DND-41 (cell line): ENCODE measurements around the gene GLS.
A peak's percentile ranks its signal among the peaks of the same experiment; 100 is the strongest.

ENCODE experiments used
- ATAC-seq: fragments of 200-7000 bp; cut with Tn5 transposase; 3 replicates; pipeline ENCODE4 v1.9.1; 2021; ENCODE audit warnings: low read depth; ENCODE audit not compliant: insufficient read depth
- DNase-seq: peaks from one replicate; pipeline ENCODE4 v3.0.0-alpha.2; 2020
- H2AFZ ChIP-seq: 2 replicates; pipeline ENCODE4 v1.6.0; 2012; ENCODE audit warnings: low read depth, low read length
- H3K27ac ChIP-seq: 2 replicates; pipeline ENCODE4 v1.5.1; 2012; ENCODE audit warnings: low read length, inconsistent platforms
- H3K27me3 ChIP-seq: fragments of 200-600 bp; sonication (generic); 2 replicates; pipeline ENCODE4 v1.6.0; 2012; ENCODE audit warnings: low read length, mild to moderate bottlenecking, inconsistent platforms; ENCODE audit not compliant: insufficient read depth, poor library complexity
- H3K36me3 ChIP-seq: 2 replicates; pipeline ENCODE4 v1.5.1; 2012; ENCODE audit warnings: low read length, inconsistent platforms; ENCODE audit not compliant: insufficient read depth
- H3K4me1 ChIP-seq: 2 replicates; pipeline ENCODE4 v1.5.1; 2012; ENCODE audit warnings: mild to moderate bottlenecking, low read length; ENCODE audit not compliant: insufficient read depth
- H3K4me2 ChIP-seq: 2 replicates; pipeline ENCODE4 v1.6.0; 2012; ENCODE audit warnings: mild to moderate bottlenecking, moderate library complexity, low read length, inconsistent platforms; ENCODE audit not compliant: insufficient read depth
- H3K4me3 ChIP-seq, 2 experiments: fragments of 200-600 bp in 1 of 2; shearing (Covaris generic) in 1 of 2; 2 replicates each; pipeline ENCODE4 v1.5.1; 2012 to 2016; ENCODE audit warnings: inconsistent platforms in 2 of 2, low read length in 2 of 2, mild to moderate bottlenecking in 2 of 2, low read depth in 1 of 2, moderate library complexity in 1 of 2
- H3K79me2 ChIP-seq: 2 replicates; pipeline ENCODE4 v1.6.0; 2012; ENCODE audit warnings: low read length, inconsistent platforms; ENCODE audit not compliant: insufficient read depth
- H3K9ac ChIP-seq: 2 replicates; pipeline ENCODE4 v1.6.0; 2012; ENCODE audit warnings: low read depth, mild to moderate bottlenecking, inconsistent platforms, low read length, moderate library complexity
- H3K9me3 ChIP-seq: 2 replicates; pipeline ENCODE4 v1.5.1; 2012; ENCODE audit warnings: low read length, moderate library complexity, mild to moderate bottlenecking, inconsistent platforms; ENCODE audit not compliant: insufficient read depth, severe bottlenecking
- H4K20me1 ChIP-seq: 2 replicates; pipeline ENCODE4 v1.6.0; 2012; ENCODE audit warnings: low read length; ENCODE audit not compliant: insufficient read depth
- EZH2 ChIP-seq: IDR thresholded peaks from 3 replicates; pipeline ENCODE4 v1.6.1; 2012; ENCODE audit warnings: borderline replicate concordance, low read depth, mild to moderate bottlenecking, moderate library complexity, low read length, inconsistent platforms; ENCODE audit not compliant: severe bottlenecking
- TF ChIP-seq, protein P1 (sequence below): IDR thresholded peaks from 2 replicates; pipeline ENCODE4 v1.5.1; 2012; ENCODE audit warnings: borderline replicate concordance, low read length, moderate library complexity, mild to moderate bottlenecking; ENCODE audit not compliant: poor library complexity, severe bottlenecking; ENCODE audit errors: extremely low read depth

The GLS gene

GRCh38 chr2:191012346-191012745 lies 131.7 kb downstream of the GLS start:
- H4K20me1 ChIP-seq, result no peaks in the 10 kb centered on the region
- H3K36me3 ChIP-seq, result peaks cover 36% of the 10 kb centered on the region
- no peak overlapping the region for H2AFZ ChIP-seq
- ATAC-seq (no peak), DNase-seq (no peak)
- no peaks in the 10 kb centered on the region for H3K9me3 ChIP-seq
- H3K27ac ChIP-seq, result peak overlapping the region; percentile 85; the same call in 1 of the 2 replicates
- peaks cover 40% of the 10 kb centered on the region for H3K4me1 ChIP-seq
- peak overlapping the region; percentile 94 for H3K4me2 ChIP-seq
- TF ChIP-seq EZH2, result no peak
- TF ChIP-seq, protein P1, sequence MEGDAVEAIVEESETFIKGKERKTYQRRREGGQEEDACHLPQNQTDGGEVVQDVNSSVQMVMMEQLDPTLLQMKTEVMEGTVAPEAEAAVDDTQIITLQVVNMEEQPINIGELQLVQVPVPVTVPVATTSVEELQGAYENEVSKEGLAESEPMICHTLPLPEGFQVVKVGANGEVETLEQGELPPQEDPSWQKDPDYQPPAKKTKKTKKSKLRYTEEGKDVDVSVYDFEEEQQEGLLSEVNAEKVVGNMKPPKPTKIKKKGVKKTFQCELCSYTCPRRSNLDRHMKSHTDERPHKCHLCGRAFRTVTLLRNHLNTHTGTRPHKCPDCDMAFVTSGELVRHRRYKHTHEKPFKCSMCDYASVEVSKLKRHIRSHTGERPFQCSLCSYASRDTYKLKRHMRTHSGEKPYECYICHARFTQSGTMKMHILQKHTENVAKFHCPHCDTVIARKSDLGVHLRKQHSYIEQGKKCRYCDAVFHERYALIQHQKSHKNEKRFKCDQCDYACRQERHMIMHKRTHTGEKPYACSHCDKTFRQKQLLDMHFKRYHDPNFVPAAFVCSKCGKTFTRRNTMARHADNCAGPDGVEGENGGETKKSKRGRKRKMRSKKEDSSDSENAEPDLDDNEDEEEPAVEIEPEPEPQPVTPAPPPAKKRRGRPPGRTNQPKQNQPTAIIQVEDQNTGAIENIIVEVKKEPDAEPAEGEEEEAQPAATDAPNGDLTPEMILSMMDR, result no peak
- H3K9ac ChIP-seq, result peak overlapping the region; percentile 89; the same call in 1 of the 2 replicates
- peak overlapping the region in 1 of 2 experiments; percentile 96; a peak in 2 of 4 replicates for H3K4me3 ChIP-seq
- peaks cover 40% of the 10 kb centered on the region for H3K79me2 ChIP-seq
- H3K27me3 ChIP-seq, result no peaks in the 10 kb centered on the region

DNA sequence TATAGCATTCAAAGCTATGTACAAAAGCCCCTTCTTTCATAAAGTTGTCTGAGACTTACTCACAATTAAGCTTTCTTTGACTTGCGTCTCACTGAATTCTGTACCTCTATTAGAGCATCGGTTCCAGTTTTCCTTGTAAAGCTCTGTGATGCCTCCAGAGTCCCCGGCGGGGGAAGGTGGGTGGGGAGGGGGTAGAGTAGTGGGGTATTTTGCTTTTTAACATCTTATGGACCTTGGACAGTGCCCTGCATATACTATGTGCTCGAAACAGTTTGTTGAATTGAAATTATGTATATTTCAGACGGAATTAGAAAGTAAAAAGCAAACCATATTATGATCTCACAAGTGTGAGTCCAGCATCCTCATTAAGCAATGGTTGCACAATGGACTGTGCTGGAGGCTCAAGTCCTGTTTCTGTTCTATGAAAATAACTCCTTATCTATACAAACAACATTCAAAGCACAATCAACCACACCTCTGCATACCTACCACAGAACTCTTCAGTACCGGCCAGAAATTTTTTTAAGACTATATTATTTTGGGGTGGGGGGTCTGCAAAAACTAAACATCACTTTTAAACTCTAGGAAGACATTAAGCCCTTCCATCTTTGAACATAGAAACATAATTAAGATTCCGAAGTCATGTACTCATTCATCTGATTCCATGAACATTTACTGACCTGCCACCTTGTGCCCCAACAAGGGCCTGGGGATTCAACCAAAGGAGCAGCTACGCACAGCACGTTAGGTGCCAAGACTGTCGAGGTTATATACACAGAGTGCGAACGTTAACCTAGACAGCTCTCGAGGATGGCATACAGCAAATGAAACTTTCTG lies 132.4 kb downstream of the GLS start:
- Histone ChIP-seq H3K4me2 (peak overlapping the region; percentile 94), H3K79me2 (peaks cover 40% of the 10 kb centered on the region), H3K36me3 (peaks cover 29% of the 10 kb centered on the region), H3K27me3 (no peaks in the 10 kb centered on the region), H3K4me1 (peaks cover 40% of the 10 kb centered on the region), H3K27ac (peak overlapping the region; percentile 85), H2AFZ (peak overlapping the region; percentile 85), H3K9ac (peak overlapping the region; percentile 89), H3K4me3 (peak overlapping the region; percentile 67 to 96), H4K20me1 (no peaks in the 10 kb centered on the region), H3K9me3 (no peaks in the 10 kb centered on the region)
- TF ChIP-seq, protein P1, result no peak
- no peak for TF ChIP-seq EZH2
- ATAC-seq (peak; percentile 30), DNase-seq (peak; percentile 30)

DNA sequence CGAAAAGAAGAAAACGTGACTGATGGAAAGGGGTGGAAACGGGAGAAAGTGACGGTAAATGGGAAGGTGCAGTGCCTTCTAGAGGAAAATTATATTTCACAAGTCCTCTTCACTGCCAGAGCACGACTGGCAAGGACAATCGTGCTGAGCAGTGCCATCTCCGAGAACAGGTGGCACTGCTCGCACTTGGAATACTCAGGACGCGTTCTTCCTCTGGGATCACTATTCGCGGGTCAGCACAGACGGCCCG lies 133.0 kb downstream of the GLS start:
- Histone ChIP-seq H3K79me2 (peaks cover 40% of the 10 kb centered on the region), H3K27me3 (no peaks in the 10 kb centered on the region), H3K36me3 (peaks cover 25% of the 10 kb centered on the region), H3K4me3 (peak overlapping the region; percentile 67 to 96), H3K27ac (peak overlapping the region; percentile 85), H4K20me1 (no peaks in the 10 kb centered on the region), H3K9me3 (no peaks in the 10 kb centered on the region), H3K9ac (peak overlapping the region; percentile 89), H3K4me2 (peak overlapping the region; percentile 94), H3K4me1 (peaks cover 40% of the 10 kb centered on the region), H2AFZ (peak overlapping the region; percentile 85)
- TF ChIP-seq EZH2, result no peak
- TF ChIP-seq, protein P1, result peak; percentile 37
- no peak for DNase-seq
- ATAC-seq, result no peak; the same call in 2 of the 3 replicates
